HL-60/S4 treated with phorbol 12-myristate 13-acetate at 8.2 ng/mL for 4 days and 3 days (cell line): ENCODE measurements around the gene SLIT2.

ENCODE experiments used
- in situ Hi-C: fragments of 300-500 bp; cut with MboI; formaldehyde crosslinking; loops from 2 replicates; pipeline ENCODE4 v1.15.0; 2022; ENCODE audit warnings: low sequenced_read_pairs

Gene SLIT2

GRCh38 chr4:20262221-20262620 is 10.5 kb downstream of the SLIT2 start:
- in situ Hi-C loops, result no loop called here

GRCh38 chr4:20264688-20265087 is 13.0 kb downstream of the SLIT2 start:
- in situ Hi-C loops, result no loop called here

GRCh38 chr4:20265726-20266125 is 14.0 kb downstream of the SLIT2 start:
- in situ Hi-C loops, result no loop called here

GRCh38 chr4:20266215-20267082 is 14.7 kb downstream of the SLIT2 start:
- in situ Hi-C loops, result no loop called here

- in situ Hi-C loops, result no loop called here
Measured at GRCh38 chr4:20268028-20268427, 16.3 kb downstream of the SLIT2 start.

GRCh38 chr4:20269320-20269719 is 17.6 kb downstream of the SLIT2 start:
- in situ Hi-C loops, result no loop called here

- in situ Hi-C loops, result no loop called here
Measured at GRCh38 chr4:20271950-20272349, 20.2 kb downstream of the SLIT2 start.

- in situ Hi-C loops, result no loop called here
Measured at GRCh38 chr4:20272411-20272872, 20.7 kb downstream of the SLIT2 start.

- in situ Hi-C loops, result no loop called here
Measured at GRCh38 chr4:20273793-20274192, 22.1 kb downstream of the SLIT2 start.

GRCh38 chr4:20276848-20277247 is 25.1 kb downstream of the SLIT2 start:
- in situ Hi-C loops, result no loop called here

- in situ Hi-C loops, result no loop called here
Measured at GRCh38 chr4:20278195-20278594, 26.5 kb downstream of the SLIT2 start.

GRCh38 chr4:20279381-20279780 is 27.7 kb downstream of the SLIT2 start:
- in situ Hi-C loops, result no loop called here

GRCh38 chr4:20281453-20281852 is 29.7 kb downstream of the SLIT2 start:
- in situ Hi-C loops, result no loop called here

GRCh38 chr4:20283039-20283438 is 31.3 kb downstream of the SLIT2 start:
- in situ Hi-C loops, result no loop called here

GRCh38 chr4:20284990-20285389 is 33.3 kb downstream of the SLIT2 start:
- in situ Hi-C loops, result no loop called here

GRCh38 chr4:20287246-20287645 is 35.5 kb downstream of the SLIT2 start:
- in situ Hi-C loops, result no loop called here

- in situ Hi-C loops, result no loop called here
Measured at GRCh38 chr4:20288047-20288650, 36.4 kb downstream of the SLIT2 start.

- in situ Hi-C loops, result no loop called here
Measured at GRCh38 chr4:20288846-20289512, 37.3 kb downstream of the SLIT2 start.

GRCh38 chr4:20289782-20290181 is 38.1 kb downstream of the SLIT2 start:
- in situ Hi-C loops, result no loop called here

- in situ Hi-C loops, result no loop called here
Measured at GRCh38 chr4:20292739-20293138, 41.0 kb downstream of the SLIT2 start.

- in situ Hi-C loops, result no loop called here
Measured at GRCh38 chr4:20297261-20297660, 45.6 kb downstream of the SLIT2 start.

GRCh38 chr4:20297783-20298182 is 46.1 kb downstream of the SLIT2 start:
- in situ Hi-C loops, result no loop called here
